Gastroesophageal sphincter (tissue), 2 donors: Measurements from ENCODE around the gene AASS.

Experiments used
- POLR2A ChIP-seq, 2 donors: fragments of 450-650 bp; IDR thresholded peaks; one replicate each; pipeline ENCODE4 v1.6.1; 2017; ENCODE audit warnings: antibody characterized with exemption in 2 of 2, mild to moderate bottlenecking in 2 of 2, moderate library complexity in 1 of 2
- POLR2AphosphoS5 ChIP-seq: sonication (generic); formaldehyde crosslinking; IDR thresholded peaks from one replicate; pipeline ENCODE4 v1.6.1; 2017; ENCODE audit warnings: antibody characterized with exemption

- TF ChIP-seq POLR2AphosphoS5 (no peak), POLR2A (IDR thresholded peaks at IDR 0.05) (no peak)
Observed at GRCh38 chr7:122092964-122093797, 50.9 kb downstream of the AASS start.
